GM08714 (cell line): ENCODE measurements around the gene ZNF71.

Source experiments
- H3K4me3 ChIP-seq: fragments of 200-500 bp; sonication (Bioruptor generic); 2 replicates; pipeline ENCODE4 v1.5.1; 2014; ENCODE audit warnings: mild to moderate bottlenecking, low read length, inconsistent platforms
- ZNF274 ChIP-seq: IDR thresholded peaks from 2 replicates; pipeline ENCODE4 v1.6.1; 2012; ENCODE audit warnings: mild to moderate bottlenecking, low read depth, low read length

ZNF71 gene

DNA sequence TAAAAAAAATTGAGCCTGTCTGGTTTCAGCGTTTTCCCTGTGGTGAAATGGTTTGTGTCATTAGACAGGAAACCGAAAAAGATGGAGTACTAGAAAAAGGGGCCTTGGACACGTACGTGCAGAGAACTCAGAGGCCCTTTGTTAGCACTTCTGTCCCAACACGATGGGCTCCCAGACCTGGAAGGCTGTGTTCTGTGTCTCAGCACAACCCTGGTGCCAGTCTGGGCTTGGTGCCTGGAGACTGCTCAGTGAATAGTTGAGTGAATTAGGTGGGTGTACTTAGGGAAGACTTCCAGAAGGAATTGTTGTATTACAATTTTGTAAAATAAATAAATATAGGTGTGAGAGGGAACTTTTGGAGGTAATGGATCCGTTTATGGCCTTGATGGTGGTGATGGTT is 8.7 kb downstream of the ZNF71 start:
- no peak for TF ChIP-seq ZNF274
- no peak overlapping the region for H3K4me3 ChIP-seq

DNA sequence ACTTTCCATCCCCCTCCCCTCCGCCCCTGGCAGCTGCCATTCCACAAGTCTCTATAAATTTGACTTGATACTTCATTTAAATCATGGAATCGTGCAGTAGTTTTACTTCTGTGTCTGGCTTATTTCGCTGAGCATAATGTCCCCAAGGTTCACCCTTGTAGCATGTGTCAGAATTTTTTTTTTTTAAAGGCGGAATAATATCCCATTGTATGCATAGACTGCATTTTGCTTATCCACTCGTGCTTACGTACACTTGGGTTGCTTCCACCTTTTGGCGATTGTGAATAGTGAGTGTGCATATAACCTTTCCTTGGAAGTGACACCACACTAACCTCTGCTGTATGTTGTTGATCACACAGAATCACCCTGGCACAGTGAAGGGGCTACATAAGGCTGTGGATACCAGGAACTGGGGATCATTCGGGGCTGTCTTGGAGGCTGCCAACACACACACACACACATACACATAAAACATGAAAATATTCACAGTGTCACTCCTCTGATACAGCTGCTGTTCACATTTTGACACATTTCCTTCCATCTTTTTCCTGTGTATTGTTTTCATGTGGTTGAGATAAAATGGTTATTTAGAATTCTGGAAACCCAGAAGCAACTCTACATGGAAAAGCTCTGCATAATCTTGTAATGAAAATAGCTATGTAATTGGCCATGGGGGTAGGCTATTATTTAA is 13.3 kb downstream of the ZNF71 start:
- no peak overlapping the region for H3K4me3 ChIP-seq
- TF ChIP-seq ZNF274 = no peak

DNA sequence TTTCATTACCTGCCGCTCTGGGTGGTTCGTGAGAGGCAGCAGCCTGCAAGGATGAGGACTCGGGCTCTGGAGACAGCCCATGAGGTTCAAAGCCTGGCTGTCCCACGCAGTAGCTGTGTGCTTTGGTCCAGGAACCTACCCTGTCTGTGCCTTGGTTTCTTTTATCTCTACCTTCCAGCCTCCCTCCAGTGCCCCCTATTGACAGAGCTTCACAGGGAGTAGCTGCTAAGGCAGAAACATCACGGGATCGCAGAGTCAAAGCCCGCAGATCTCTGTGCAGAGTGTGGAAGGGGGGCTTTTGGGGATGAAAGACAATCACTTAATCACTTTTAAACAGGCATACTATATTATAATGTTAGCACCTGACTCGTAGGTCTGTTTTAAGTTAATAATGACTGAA is 16.2 kb downstream of the ZNF71 start:
- no peak overlapping the region for H3K4me3 ChIP-seq
- TF ChIP-seq ZNF274 = no peak

DNA sequence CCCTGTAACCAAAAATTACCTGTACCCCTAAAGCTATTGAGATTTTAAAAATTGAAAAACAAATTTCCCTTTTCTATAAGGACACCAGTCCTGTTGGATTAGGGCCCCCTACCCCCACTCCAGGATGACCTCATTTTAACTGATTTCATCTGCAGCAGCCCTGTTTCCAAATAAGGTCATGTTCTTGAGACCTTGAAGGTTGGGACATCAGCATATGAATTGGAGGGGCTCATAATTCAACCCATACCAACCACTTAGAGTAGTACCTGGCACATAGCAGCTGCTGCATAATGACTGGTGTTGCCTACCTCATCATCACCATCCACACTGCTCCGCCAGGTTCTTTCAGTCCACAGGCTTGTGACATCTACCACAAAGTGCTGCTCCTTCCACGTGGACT is 17.6 kb downstream of the ZNF71 start:
- H3K4me3 ChIP-seq = no peak overlapping the region
- TF ChIP-seq ZNF274 = no peak

DNA sequence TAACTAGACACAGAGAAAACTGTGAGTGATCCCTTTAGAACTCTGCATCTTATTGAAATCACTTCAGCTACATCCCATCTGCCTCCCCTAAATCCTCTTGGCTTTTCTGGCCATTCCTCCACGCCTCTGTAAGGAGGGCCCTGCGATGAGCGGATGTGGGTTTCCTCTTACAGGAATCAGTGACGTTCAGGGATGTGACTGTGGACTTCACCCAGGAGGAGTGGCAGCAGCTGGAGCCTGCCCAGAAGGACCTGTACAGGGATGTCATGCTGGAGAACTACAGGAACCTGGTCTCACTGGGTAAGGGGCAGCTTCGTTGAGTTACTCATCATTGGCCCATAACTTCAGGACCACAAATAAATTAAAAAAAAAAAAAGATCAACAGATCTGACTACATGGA is 18.5 kb downstream of the ZNF71 start:
- no peak overlapping the region for H3K4me3 ChIP-seq
- no peak for TF ChIP-seq ZNF274

DNA sequence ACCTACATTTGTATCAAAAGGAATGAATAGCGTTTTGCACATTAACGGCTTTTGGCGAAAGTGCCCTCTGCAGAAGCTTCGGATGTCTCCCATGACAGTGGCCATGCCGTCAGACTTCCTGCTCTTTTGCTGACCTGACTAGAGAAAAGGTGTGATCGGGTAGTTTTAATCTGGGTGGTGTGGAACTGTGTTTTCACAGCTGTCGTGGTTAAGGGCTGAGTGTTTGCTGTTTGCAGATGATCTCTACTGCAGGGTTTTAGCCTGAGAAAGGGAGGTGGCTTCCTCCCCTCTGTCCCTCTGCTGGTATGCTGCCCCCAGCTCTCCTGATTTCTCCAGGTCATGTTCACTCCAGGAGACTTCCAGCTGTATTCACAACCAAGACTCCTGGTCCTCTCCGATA is 22.4 kb downstream of the ZNF71 start:
- no peak overlapping the region for H3K4me3 ChIP-seq
- no peak for TF ChIP-seq ZNF274

GRCh38 chr19:56619121-56619520 is 24.0 kb downstream of the ZNF71 start:
- no peak for TF ChIP-seq ZNF274
- H3K4me3 ChIP-seq = no peak overlapping the region

- no peak overlapping the region for H3K4me3 ChIP-seq
- TF ChIP-seq ZNF274 = no peak
Measured at GRCh38 chr19:56622374-56622773, 27.3 kb downstream of the ZNF71 start.

- TF ChIP-seq ZNF274 = no peak
- no peak overlapping the region for H3K4me3 ChIP-seq
Measured at GRCh38 chr19:56623006-56623405, 27.9 kb downstream of the ZNF71 start.

GRCh38 chr19:56625708-56626107 is 30.6 kb downstream of the ZNF71 start:
- no peak overlapping the region for H3K4me3 ChIP-seq
- TF ChIP-seq ZNF274 = no peak

DNA sequence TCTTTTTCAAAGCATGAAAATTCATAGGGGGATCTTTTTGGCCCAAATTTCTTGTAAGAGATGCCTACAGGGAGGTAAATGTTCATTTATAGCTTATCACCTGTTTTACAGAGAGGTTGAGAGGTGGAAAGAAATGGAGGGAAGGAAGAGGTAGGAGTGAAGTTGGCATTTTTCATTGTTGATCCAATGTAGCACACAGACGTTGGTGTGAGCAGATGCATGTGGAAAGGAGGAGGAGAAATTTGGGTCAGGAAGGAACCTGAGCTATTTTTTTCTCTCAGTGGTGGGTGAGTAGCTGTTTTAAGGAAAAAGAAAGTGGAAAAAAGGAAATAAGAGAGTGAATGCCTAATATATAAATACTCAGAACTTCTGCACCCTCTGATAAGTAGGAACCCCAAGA is 37.9 kb downstream of the ZNF71 start:
- TF ChIP-seq ZNF274 = no peak
- no peak overlapping the region for H3K4me3 ChIP-seq

DNA sequence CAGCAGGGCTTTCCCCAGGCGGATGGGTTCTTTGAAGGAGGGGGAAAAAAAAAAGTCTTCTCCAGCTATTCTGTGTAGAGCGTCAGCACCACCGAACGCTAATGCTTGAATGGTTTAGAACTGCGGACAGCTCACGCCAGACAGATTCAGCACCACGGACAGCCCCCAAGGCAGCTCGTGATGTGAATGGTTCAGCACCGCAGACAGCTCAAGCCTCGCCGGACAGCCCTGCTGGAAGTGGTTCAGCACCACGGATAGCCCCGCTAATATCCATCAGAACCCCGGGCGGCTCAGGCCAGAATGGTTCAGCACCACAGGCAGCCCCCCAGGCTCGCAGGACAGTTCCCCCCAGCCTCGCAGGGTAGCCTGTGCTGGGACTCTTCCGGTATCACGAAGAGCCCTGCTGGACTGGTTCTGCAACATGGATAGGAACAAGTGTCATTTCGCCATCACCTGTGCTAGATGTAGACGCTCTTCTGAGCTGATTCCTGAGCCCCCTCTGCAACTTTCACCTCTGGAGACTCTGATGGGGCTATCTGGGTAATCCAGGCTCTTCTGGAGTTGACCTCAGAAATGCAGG is 43.0 kb downstream of the ZNF71 start:
- H3K4me3 ChIP-seq = no peak overlapping the region
- TF ChIP-seq ZNF274 = no peak

DNA sequence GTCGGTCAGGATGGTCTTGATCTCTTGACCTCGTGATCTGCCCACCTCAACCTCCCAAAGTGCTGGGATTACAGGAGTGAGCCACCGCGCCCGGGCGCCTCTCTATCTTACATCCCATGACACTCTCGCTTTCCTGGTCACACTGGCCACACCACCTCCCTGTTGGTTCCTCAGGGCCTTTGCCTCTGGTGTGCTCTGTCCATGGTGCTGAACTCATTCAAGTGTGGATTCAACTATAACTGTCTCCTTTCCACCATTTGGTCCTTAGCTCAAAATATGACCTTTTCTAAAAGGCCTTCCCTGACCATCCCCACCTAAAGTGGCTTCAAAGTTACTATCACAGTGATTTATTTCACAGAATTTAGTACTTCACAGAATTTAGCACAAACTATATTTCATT is 44.1 kb downstream of the ZNF71 start:
- no peak overlapping the region for H3K4me3 ChIP-seq
- no peak for TF ChIP-seq ZNF274

DNA sequence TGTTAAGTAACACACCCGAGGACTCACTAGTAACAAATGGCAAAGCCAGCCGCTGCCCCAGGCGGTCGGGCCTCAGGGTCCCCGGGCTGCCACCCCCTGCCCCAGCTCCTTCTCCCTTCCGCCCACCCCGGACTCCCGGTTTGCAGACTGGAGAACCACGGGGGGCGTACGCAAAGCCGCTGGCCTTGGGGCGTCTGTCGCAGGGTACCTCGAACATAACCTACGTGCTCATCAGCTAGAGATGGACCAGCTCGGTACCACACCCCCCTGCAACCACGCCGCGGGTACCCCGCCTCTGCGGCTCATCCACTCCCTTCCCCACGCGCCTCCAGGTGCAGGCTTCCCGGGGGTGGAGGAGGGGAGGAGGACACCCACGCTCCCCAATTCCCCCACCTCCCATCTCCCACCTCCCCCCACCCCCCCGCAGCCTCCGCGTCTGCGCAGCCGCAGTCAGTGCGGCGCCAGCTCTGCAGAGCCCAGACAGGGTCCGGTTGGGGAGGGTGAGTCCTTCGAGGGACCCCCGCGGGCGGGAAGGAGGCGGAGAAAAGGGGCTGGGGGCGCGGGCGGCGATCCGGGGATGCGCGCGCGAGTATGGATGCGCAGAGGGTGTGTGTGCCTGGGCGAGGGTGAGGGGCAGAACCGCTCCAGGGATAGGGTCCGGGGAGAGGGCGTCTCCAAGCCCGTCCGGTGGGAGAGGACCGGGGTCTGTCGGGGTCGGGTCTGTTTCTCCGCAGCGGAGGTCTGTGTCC is 47.8 kb downstream of the ZNF71 start, which contains the start of gene SMIM17:
TSS of gene SMIM17 (plus strand) at position 449 of the 749 bp plus-strand sequence. CDS start 2,509 bp downstream, outside the sequence.
- TF ChIP-seq ZNF274 = no peak
- no peak within 1 kb of the TSS for H3K4me3 ChIP-seq

DNA sequence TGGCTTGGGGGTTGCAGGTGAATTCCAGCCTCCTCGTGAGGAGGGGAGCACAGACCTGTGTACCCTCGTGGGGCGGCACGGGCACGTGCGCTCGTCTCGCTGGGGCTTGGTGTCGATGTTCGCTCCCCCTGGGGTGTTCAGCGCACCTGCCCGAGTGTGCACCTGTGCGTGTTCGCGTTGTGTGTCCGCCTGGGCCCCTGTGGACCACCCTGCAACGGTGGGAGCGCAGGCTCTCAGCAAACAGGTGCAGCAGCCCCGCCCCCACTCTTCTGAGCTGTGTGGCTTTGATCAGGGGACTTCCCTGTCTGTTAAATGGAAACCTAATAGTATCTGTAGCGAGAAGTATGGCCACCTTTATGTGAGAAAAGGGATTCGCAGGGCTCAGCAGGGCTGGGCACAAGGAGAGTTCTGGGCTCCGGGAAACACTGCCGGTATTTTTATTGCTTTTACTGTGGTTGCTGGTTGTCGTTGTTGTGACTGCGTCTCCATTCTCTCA is 48.4 kb downstream of the ZNF71 start:
- H3K4me3 ChIP-seq = no peak overlapping the region
- no peak for TF ChIP-seq ZNF274

- TF ChIP-seq ZNF274 = no peak
- H3K4me3 ChIP-seq = no peak overlapping the region
Measured at GRCh38 chr19:56654151-56654550, 59.0 kb downstream of the ZNF71 start.
